GM18907 (cell line): ENCODE results near the gene ACTR3C.

Experiments
- ATAC-seq: cut with Tn5 transposase; IDR thresholded peaks from one replicate; pipeline ENCODE4 v1.9.1; 2021; ENCODE audit warnings: mild to moderate bottlenecking, moderate library complexity; ENCODE audit not compliant: unreplicated experiment

ACTR3C gene

GRCh38 chr7:150359622-150360362 lies 36.4 kb upstream of the ACTR3C start:
- ATAC-seq: no peak

- no peak for ATAC-seq
Measured at GRCh38 chr7:150358988-150359621, 35.8 kb upstream of the ACTR3C start.

DNA sequence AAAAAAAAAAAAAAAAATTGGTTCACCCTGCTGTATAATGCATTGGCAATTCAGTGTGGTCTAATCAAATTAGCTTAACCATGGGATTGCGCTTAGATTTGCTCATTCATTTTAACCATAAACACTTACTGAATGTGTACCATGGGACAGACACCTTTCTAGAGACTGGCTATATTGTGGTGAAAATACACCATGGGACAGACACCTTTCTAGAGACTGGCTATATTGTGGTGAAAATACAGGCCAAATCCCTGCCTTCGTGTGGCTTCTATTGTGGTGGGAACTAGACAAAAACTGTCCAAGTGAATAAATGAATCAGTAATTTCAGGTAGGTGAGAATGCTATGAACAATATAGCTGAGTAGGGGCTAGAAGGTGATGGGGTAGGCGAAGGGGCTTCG lies 35.1 kb upstream of the ACTR3C start:
- no peak for ATAC-seq

DNA sequence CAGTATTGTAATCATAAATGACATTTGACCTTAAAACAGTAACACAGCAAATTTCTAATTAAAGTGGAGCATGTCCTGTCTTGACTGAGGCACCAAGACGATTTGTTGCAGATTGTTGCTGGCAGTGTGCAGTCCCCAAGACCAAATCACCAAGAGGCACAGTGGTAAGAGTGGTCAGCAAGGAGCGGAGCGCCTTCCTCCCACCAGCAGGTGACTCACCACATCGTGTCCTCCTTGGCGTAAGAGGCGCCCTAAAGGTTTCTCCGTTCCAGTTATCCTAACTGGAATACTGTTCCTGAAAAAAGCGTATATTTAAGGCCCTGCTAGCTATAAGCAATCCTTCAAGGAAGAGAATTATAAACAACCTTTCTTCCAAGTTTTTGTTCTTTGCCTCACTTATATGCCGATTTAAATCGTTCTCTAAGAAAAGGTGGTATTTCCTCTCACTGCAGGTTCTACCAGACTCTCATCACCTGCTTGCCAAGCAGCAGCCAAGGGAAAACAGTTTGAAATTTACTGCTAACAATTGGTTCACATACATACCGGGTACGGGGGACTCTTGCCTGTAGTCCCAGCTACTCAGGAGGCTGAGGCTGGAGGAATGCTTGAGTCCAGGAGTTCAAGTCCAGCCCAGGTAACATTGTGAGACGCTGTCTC lies 34.6 kb upstream of the ACTR3C start:
- ATAC-seq: peak; percentile 29

DNA sequence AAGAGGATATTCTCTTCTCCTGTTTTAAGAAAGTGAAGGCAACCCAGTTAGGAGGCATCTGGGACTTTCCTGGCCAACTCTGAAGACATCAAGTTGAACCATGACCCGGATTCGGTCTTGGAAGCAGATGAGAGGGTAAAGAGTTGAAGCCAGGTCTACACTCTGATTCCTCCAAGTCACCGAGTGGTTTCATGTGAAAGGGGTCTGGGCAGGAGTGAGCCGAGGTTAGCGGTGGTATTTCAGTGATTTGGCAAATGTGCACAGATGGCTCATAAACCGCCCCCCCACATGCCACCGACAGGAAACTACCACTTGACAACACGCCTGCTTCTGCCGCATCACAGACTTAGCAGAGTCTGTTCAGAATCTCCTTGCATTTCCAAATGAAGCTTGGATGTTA lies 33.9 kb upstream of the ACTR3C start:
- ATAC-seq: peak; percentile 69

DNA sequence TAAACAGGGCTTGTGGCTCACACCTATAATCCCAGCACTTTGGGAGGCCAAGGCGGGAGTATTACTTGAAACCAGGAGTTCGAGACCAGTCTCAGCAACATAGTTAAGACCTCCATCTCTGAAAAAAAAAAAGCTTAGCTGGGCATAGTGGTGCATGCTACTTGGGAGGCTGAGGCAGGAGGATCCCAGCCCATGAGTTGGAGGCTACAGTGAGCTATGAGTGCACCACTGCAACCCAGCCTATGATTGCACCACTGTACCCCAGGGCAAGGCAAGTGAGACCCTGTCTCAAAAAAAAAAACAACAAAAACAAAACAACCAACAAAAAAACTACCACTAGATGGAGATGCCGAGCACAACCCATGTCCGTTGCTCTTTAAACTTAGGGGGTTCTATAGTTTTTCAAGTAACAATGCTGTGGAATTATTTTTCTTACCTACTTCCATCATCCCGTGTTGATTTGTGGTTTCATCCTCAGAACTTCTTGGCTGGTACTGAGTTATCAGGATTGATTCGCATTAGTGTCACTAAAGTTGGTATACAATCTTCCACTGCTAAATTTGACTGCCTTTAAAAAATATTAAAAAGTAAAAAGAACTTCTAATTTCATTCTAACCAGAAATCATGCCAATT lies 33.0 kb upstream of the ACTR3C start:
- no peak for ATAC-seq

DNA sequence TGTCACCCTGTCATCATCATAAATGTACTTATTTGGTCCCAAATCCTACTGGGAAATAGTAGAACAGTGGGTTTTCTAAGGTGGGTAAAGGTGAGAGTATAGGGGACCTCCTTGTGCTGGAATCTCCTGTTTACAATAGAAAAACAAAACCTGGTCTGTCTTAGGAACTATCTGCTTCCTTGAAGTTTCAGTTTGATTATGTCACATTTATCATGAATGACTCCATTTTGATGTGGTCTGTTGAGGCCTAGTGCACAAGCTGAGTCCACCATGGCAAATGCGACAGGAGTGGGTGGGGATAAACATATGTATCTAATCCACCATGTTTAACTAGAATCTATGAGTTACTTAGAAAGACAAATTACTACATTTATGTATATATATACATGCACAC lies 32.3 kb upstream of the ACTR3C start:
- ATAC-seq: no peak

- ATAC-seq: no peak
Measured at GRCh38 chr7:150351587-150352194, 28.3 kb upstream of the ACTR3C start.

- ATAC-seq: no peak
Measured at GRCh38 chr7:150346922-150347321, 23.6 kb upstream of the ACTR3C start.

GRCh38 chr7:150345012-150345411 lies 21.7 kb upstream of the ACTR3C start:
- ATAC-seq: no peak

- ATAC-seq: no peak
Measured at GRCh38 chr7:150344299-150344698, 21.0 kb upstream of the ACTR3C start.

GRCh38 chr7:150343225-150343624 lies 19.9 kb upstream of the ACTR3C start:
- ATAC-seq: no peak

DNA sequence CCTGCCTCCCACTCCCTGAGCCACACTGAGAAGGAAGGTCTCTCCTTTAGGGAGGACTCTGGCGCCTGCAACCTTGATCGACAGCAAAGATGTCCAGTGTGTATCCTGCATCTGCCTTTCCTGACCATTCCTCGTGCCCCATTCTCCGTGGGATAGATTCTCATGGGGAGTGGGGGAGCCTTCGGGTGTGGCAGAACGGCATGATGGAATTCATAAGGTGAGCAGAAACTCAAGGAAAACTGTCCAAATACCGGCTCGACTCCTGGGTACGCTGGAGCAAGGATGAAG lies 18.7 kb upstream of the ACTR3C start:
- no peak for ATAC-seq

- no peak for ATAC-seq
Measured at GRCh38 chr7:150341263-150342120, 18.1 kb upstream of the ACTR3C start, which contains the start of gene RARRES2. TSS of gene RARRES2 (minus strand) at chr7:150341629. CDS start at chr7:150340609, 1,020 bp downstream.

- ATAC-seq: no peak
Measured at GRCh38 chr7:150340875-150341262, 17.5 kb upstream of the ACTR3C start.

GRCh38 chr7:150340024-150340749 lies 16.8 kb upstream of the ACTR3C start:
- ATAC-seq: no peak

- ATAC-seq: no peak
Measured at GRCh38 chr7:150339409-150339809, 16.1 kb upstream of the ACTR3C start.

GRCh38 chr7:150338166-150338829 lies 15.0 kb upstream of the ACTR3C start:
- no peak for ATAC-seq

GRCh38 chr7:150337659-150338081 lies 14.3 kb upstream of the ACTR3C start:
- ATAC-seq: no peak
